Fibroblast of mammary gland (primary cell): ENCODE data around the gene COQ8B.
A peak's percentile ranks its signal among the peaks of the same experiment; 100 is the strongest.

Source experiments
- DNase-seq: peaks from one replicate; pipeline ENCODE4 v3.0.0-alpha.2; 2010; ENCODE audit warnings: low read depth
- H3K4me3 ChIP-seq: 2 replicates; pipeline ENCODE4 v1.5.1; 2011; ENCODE audit warnings: low read depth, mild to moderate bottlenecking, low read length, moderate library complexity; ENCODE audit not compliant: control insufficient read depth
- CTCF ChIP-seq: conservative IDR thresholded peaks from 2 replicates; pipeline ENCODE4 v1.5.1; 2011; ENCODE audit warnings: low read depth, low read length, inconsistent platforms; ENCODE audit not compliant: control insufficient read depth, insufficient read depth

Gene COQ8B

GRCh38 chr19:40723661-40724254 lies 7.1 kb upstream of the COQ8B start:
- no peak overlapping the region for H3K4me3 ChIP-seq
- no peak for TF ChIP-seq CTCF
- no peak for DNase-seq

- TF ChIP-seq CTCF, result no peak
- peak; percentile 74 for DNase-seq
- H3K4me3 ChIP-seq, result peak overlapping the region; percentile 11
These were observed 5.4 kb upstream of the COQ8B start for GRCh38 chr19:40721936-40722661.

GRCh38 chr19:40721140-40721486 lies 4.4 kb upstream of the COQ8B start:
- peak; percentile 13 for DNase-seq
- TF ChIP-seq CTCF, result no peak
- peak overlapping the region; percentile 91 for H3K4me3 ChIP-seq

GRCh38 chr19:40719414-40719894 lies 2.8 kb upstream of the COQ8B start:
- peak; percentile 31 for DNase-seq
- peak overlapping the region; percentile 91 for H3K4me3 ChIP-seq
- no peak for TF ChIP-seq CTCF

- H3K4me3 ChIP-seq, result peak overlapping the region; percentile 91
- peak; percentile 67 for DNase-seq
- no peak for TF ChIP-seq CTCF
These were observed 2.2 kb upstream of the COQ8B start for GRCh38 chr19:40718774-40719391.

- TF ChIP-seq CTCF, result no peak
- peak overlapping the region; percentile 91 for H3K4me3 ChIP-seq
- DNase-seq, result peak; percentile 59
These were observed 1.4 kb upstream of the COQ8B start for GRCh38 chr19:40717880-40718773.
